ENCODE data around the gene IGFLR1. TPM values are rescaled to one million over a fixed set of nuclear protein-coding genes. Genes with fewer than 3 reads are reported as not detected.

Gene IGFLR1
- total RNA-seq, 1 experiment from 2014 or later = 4.9 TPM

GRCh38 chr19:35729763-35730162 lies 12.5 kb downstream of the IGFLR1 start:
- no peak for TF ChIP-seq EZH2 (IDR thresholded peaks at IDR 0.05; ENCODE audit: borderline replicate concordance, low read depth, low read length, poor library complexity, severe bottlenecking)
- TF ChIP-seq, protein P1, sequence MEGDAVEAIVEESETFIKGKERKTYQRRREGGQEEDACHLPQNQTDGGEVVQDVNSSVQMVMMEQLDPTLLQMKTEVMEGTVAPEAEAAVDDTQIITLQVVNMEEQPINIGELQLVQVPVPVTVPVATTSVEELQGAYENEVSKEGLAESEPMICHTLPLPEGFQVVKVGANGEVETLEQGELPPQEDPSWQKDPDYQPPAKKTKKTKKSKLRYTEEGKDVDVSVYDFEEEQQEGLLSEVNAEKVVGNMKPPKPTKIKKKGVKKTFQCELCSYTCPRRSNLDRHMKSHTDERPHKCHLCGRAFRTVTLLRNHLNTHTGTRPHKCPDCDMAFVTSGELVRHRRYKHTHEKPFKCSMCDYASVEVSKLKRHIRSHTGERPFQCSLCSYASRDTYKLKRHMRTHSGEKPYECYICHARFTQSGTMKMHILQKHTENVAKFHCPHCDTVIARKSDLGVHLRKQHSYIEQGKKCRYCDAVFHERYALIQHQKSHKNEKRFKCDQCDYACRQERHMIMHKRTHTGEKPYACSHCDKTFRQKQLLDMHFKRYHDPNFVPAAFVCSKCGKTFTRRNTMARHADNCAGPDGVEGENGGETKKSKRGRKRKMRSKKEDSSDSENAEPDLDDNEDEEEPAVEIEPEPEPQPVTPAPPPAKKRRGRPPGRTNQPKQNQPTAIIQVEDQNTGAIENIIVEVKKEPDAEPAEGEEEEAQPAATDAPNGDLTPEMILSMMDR (conservative IDR thresholded peaks at IDR 0.05; ENCODE audit: low read depth, low read length) = no peak
- Histone ChIP-seq H3K4me1 (ENCODE audit: insufficient read depth, low read length, poor library complexity, severe bottlenecking) (no peaks in the 10 kb centered on the region), H3K9me3 (ENCODE audit: low read depth, low read length, poor library complexity, severe bottlenecking) (no peaks in the 10 kb centered on the region), H3K36me3 (ENCODE audit: insufficient read depth, low read length, poor library complexity, severe bottlenecking) (peaks cover 96% of the 10 kb centered on the region), H3K4me3 (ENCODE audit: low read depth, low read length, poor library complexity, severe bottlenecking) (no peak overlapping the region), H3K27ac (ENCODE audit: low read depth, low read length, poor library complexity, severe bottlenecking) (no peak overlapping the region), H3K27me3 (replicated peaks; ENCODE audit: insufficient read depth, low read depth, low read length, poor library complexity) (no peaks in the 10 kb centered on the region)
- intact Hi-C loops (cut with micrococcal nuclease; ENCODE audit: unreplicated experiment) = no loop called here
- no TSS peak for BruUV-seq (replicated peaks)
- CTCF ChIA-PET = interaction anchor here (0.5 kb wide), 1 partner anchor 214 kb away, joined by 3 read pairs; no protein-coding TSS in a partner anchor
- POLR2A ChIA-PET (ENCODE audit: low non-redundant PET) = no interaction called here
- no peak for DNase-seq (ENCODE audit: low spot score)

DNA sequence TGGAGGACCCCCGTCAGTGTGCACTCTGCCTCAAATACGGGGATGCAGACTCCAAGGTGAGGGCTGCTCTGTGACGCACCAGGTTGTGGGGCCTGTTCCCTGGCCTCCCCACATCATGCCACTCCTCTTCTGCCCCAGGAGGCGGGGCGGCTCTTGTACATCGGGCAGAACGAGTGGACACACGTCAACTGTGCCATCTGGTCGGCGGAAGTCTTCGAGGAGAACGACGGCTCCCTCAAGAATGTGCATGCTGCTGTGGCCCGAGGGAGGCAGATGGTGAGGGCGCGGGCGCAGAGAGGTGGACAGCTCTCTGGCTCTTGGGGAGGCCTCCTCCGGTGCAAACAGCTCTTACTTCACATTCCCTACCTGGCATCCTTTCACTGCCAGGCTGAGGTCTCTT lies 13.2 kb downstream of the IGFLR1 start:
- Histone ChIP-seq H3K36me3 (ENCODE audit: insufficient read depth, low read length, poor library complexity, severe bottlenecking) (peaks cover 96% of the 10 kb centered on the region), H3K4me1 (ENCODE audit: insufficient read depth, low read length, poor library complexity, severe bottlenecking) (no peaks in the 10 kb centered on the region)
- POLR2A ChIA-PET (ENCODE audit: low non-redundant PET) = no interaction called here

GRCh38 chr19:35727956-35728706 lies 14.1 kb downstream of the IGFLR1 start:
- H3K4me3 ChIP-seq (ENCODE audit: low read depth, low read length, poor library complexity, severe bottlenecking) = no peak overlapping the region
- TF ChIP-seq, protein P1 (conservative IDR thresholded peaks at IDR 0.05; ENCODE audit: low read depth, low read length) = no peak
- no peak for TF ChIP-seq EZH2 (IDR thresholded peaks at IDR 0.05; ENCODE audit: borderline replicate concordance, low read depth, low read length, poor library complexity, severe bottlenecking)
- CTCF ChIA-PET = no interaction called here
- H3K9me3 ChIP-seq (ENCODE audit: low read depth, low read length, poor library complexity, severe bottlenecking) = no peaks in the 10 kb centered on the region
- no TSS peak for BruUV-seq (replicated peaks)
- no peak overlapping the region for H3K27ac ChIP-seq (ENCODE audit: low read depth, low read length, poor library complexity, severe bottlenecking)
- no peaks in the 10 kb centered on the region for H3K4me1 ChIP-seq (ENCODE audit: insufficient read depth, low read length, poor library complexity, severe bottlenecking)
- DNase-seq (ENCODE audit: low spot score) = no peak
- POLR2A ChIA-PET (ENCODE audit: low non-redundant PET) = interaction anchor here (0.6 kb wide), 1 partner anchor 70 kb away, joined by 3 read pairs; no protein-coding TSS in a partner anchor
- intact Hi-C loops (cut with micrococcal nuclease; ENCODE audit: unreplicated experiment) = no loop called here
- H3K27me3 ChIP-seq (replicated peaks; ENCODE audit: insufficient read depth, low read depth, low read length, poor library complexity) = no peaks in the 10 kb centered on the region
- H3K36me3 ChIP-seq (ENCODE audit: insufficient read depth, low read length, poor library complexity, severe bottlenecking) = peaks cover 96% of the 10 kb centered on the region

More for the DNA sequence above, 13.2 kb downstream of the IGFLR1 start:
- CTCF ChIA-PET = interaction anchor here (0.5 kb wide), 1 partner anchor 215 kb away, joined by 3 read pairs; no protein-coding TSS in a partner anchor
- TF ChIP-seq, protein P1 (conservative IDR thresholded peaks at IDR 0.05; ENCODE audit: low read depth, low read length) = no peak
- TF ChIP-seq EZH2 (IDR thresholded peaks at IDR 0.05; ENCODE audit: borderline replicate concordance, low read depth, low read length, poor library complexity, severe bottlenecking) = no peak
- Histone ChIP-seq H3K4me3 (ENCODE audit: low read depth, low read length, poor library complexity, severe bottlenecking) (no peak overlapping the region), H3K27me3 (replicated peaks; ENCODE audit: insufficient read depth, low read depth, low read length, poor library complexity) (no peaks in the 10 kb centered on the region), H3K27ac (ENCODE audit: low read depth, low read length, poor library complexity, severe bottlenecking) (no peak overlapping the region), H3K9me3 (ENCODE audit: low read depth, low read length, poor library complexity, severe bottlenecking) (no peaks in the 10 kb centered on the region)
- BruUV-seq (replicated peaks) = no TSS peak
- no peak for DNase-seq (ENCODE audit: low spot score)
- intact Hi-C loops (cut with micrococcal nuclease; ENCODE audit: unreplicated experiment) = no loop called here
